Duodenal mucosa (tissue), 2 donors: ENCODE results near the gene PARP8.
A peak's percentile ranks its signal among the peaks of the same experiment; 100 is the strongest.

Experiments used
- H3K27ac ChIP-seq: one replicate; pipeline ENCODE4 v1.7.0; 2013; ENCODE audit warnings: low read depth, low read length
- H3K27me3 ChIP-seq, 2 donors: one replicate each; pipeline ENCODE4 v1.7.0; 2013; ENCODE audit warnings: low read length in 2 of 2, control low read depth in 1 of 2; ENCODE audit not compliant: insufficient read depth in 2 of 2, control insufficient read depth in 1 of 2
- H3K36me3 ChIP-seq, 2 donors: one replicate each; pipeline ENCODE4 v1.7.0; 2013; ENCODE audit warnings: low read length in 2 of 2, control low read depth in 1 of 2; ENCODE audit not compliant: insufficient read depth in 2 of 2, control insufficient read depth in 1 of 2
- H3K4me1 ChIP-seq, 2 donors: one replicate each; pipeline ENCODE4 v1.7.0; 2013; ENCODE audit warnings: low read length in 2 of 2, control low read depth in 1 of 2; ENCODE audit not compliant: insufficient read depth in 2 of 2, control insufficient read depth in 1 of 2
- H3K4me3 ChIP-seq, 2 donors: one replicate each; pipeline ENCODE4 v1.7.0; 2013; ENCODE audit warnings: low read length in 2 of 2, low read depth in 1 of 2
- H3K9ac ChIP-seq, 2 donors: one replicate each; pipeline ENCODE4 v1.7.0; 2013; ENCODE audit warnings: low read length in 2 of 2, low read depth in 1 of 2
- H3K9me3 ChIP-seq, 2 donors: one replicate each; pipeline ENCODE4 v1.7.0; 2013; ENCODE audit warnings: low read length in 2 of 2, control low read depth in 1 of 2; ENCODE audit not compliant: control insufficient read depth in 1 of 2

PARP8 gene

GRCh38 chr5:50738864-50739263 lies 72.4 kb downstream of the PARP8 start:
- Histone ChIP-seq H3K27ac (no peak overlapping the region), H3K4me1 (peaks cover 0 to 2% of the 10 kb centered on the region in 2 donors), H3K27me3 (no peaks in the 10 kb centered on the region)

GRCh38 chr5:50740832-50741231 lies 74.4 kb downstream of the PARP8 start:
- Histone ChIP-seq H3K27ac (no peak overlapping the region), H3K9ac (no peak overlapping the region), H3K27me3 (no peaks in the 10 kb centered on the region), H3K4me1 (peaks cover 13 to 16% of the 10 kb centered on the region in 2 donors), H3K36me3 (no peaks in the 10 kb centered on the region), H3K9me3 (no peaks in the 10 kb centered on the region), H3K4me3 (no peak overlapping the region)

More at GRCh38 chr5:50738864-50739263, 72.4 kb downstream of the PARP8 start:
- Histone ChIP-seq H3K36me3 (no peaks in the 10 kb centered on the region), H3K4me3 (no peak overlapping the region), H3K9ac (no peak overlapping the region), H3K9me3 (no peaks in the 10 kb centered on the region)

- Histone ChIP-seq H3K36me3 (no peaks in the 10 kb centered on the region), H3K27ac (no peak overlapping the region), H3K4me3 (peak overlapping the region; percentile 27 to 73), H3K4me1 (peaks cover 14 to 17% of the 10 kb centered on the region in 2 donors), H3K9me3 (no peaks in the 10 kb centered on the region), H3K27me3 (no peaks in the 10 kb centered on the region), H3K9ac (peak overlapping the region in 1 of 2 donors; percentile 44)
Observed at GRCh38 chr5:50744776-50745175, 78.3 kb downstream of the PARP8 start.

- H3K4me3 ChIP-seq: peak overlapping the region; percentile 27 to 73
- peak overlapping the region in 1 of 2 donors; percentile 44 for H3K9ac ChIP-seq
- no peaks in the 10 kb centered on the region for H3K27me3 ChIP-seq
- H3K36me3 ChIP-seq: no peaks in the 10 kb centered on the region
- H3K4me1 ChIP-seq: peaks cover 14 to 17% of the 10 kb centered on the region in 2 donors
- no peaks in the 10 kb centered on the region for H3K9me3 ChIP-seq
- H3K27ac ChIP-seq: no peak overlapping the region
Observed at GRCh38 chr5:50745221-50745910, 78.9 kb downstream of the PARP8 start.

GRCh38 chr5:50749181-50749580 lies 82.7 kb downstream of the PARP8 start:
- Histone ChIP-seq H3K9me3 (no peaks in the 10 kb centered on the region), H3K9ac (no peak overlapping the region), H3K36me3 (no peaks in the 10 kb centered on the region), H3K4me3 (no peak overlapping the region), H3K27me3 (no peaks in the 10 kb centered on the region), H3K27ac (no peak overlapping the region), H3K4me1 (peaks cover 12 to 14% of the 10 kb centered on the region in 2 donors)

GRCh38 chr5:50749873-50750272 lies 83.4 kb downstream of the PARP8 start:
- Histone ChIP-seq H3K9me3 (no peaks in the 10 kb centered on the region), H3K9ac (no peak overlapping the region), H3K4me1 (peaks cover 8 to 10% of the 10 kb centered on the region in 2 donors), H3K27ac (no peak overlapping the region), H3K36me3 (no peaks in the 10 kb centered on the region), H3K27me3 (no peaks in the 10 kb centered on the region), H3K4me3 (no peak overlapping the region)

- Histone ChIP-seq H3K4me3 (no peak overlapping the region), H3K9ac (no peak overlapping the region), H3K9me3 (no peaks in the 10 kb centered on the region), H3K27me3 (no peaks in the 10 kb centered on the region), H3K27ac (no peak overlapping the region), H3K4me1 (no peaks in the 10 kb centered on the region), H3K36me3 (no peaks in the 10 kb centered on the region)
Observed at GRCh38 chr5:50751064-50751657, 84.7 kb downstream of the PARP8 start.

- Histone ChIP-seq H3K36me3 (no peaks in the 10 kb centered on the region), H3K4me3 (no peak overlapping the region), H3K27me3 (no peaks in the 10 kb centered on the region), H3K4me1 (no peaks in the 10 kb centered on the region), H3K9ac (no peak overlapping the region), H3K27ac (no peak overlapping the region), H3K9me3 (no peaks in the 10 kb centered on the region)
Observed at GRCh38 chr5:50752800-50753199, 86.4 kb downstream of the PARP8 start.

- Histone ChIP-seq H3K9ac (no peak overlapping the region), H3K9me3 (no peaks in the 10 kb centered on the region), H3K27me3 (no peaks in the 10 kb centered on the region), H3K27ac (no peak overlapping the region), H3K4me1 (no peaks in the 10 kb centered on the region), H3K4me3 (no peak overlapping the region), H3K36me3 (no peaks in the 10 kb centered on the region)
Observed at GRCh38 chr5:50759526-50760270, 93.3 kb downstream of the PARP8 start.

- H3K9me3 ChIP-seq: no peaks in the 10 kb centered on the region
- no peaks in the 10 kb centered on the region for H3K27me3 ChIP-seq
- H3K36me3 ChIP-seq: peaks cover 0 to 3% of the 10 kb centered on the region in 2 donors
Observed at GRCh38 chr5:50763351-50763750, 96.9 kb downstream of the PARP8 start.

More at GRCh38 chr5:50763351-50763750, 96.9 kb downstream of the PARP8 start:
- Histone ChIP-seq H3K4me3 (no peak overlapping the region), H3K27ac (no peak overlapping the region), H3K4me1 (no peaks in the 10 kb centered on the region), H3K9ac (no peak overlapping the region)
